Measurements from ENCODE around the gene TRAF7.

TRAF7 gene

GRCh38 chr16:2177101-2177500 is 21.5 kb downstream of the TRAF7 start:
- Histone ChIP-seq H3K27ac (replicated peaks; ENCODE audit: low read length) (no peak overlapping the region), H3K4me1 (ENCODE audit: control insufficient read depth in 2 of 2, insufficient read depth in 1 of 2, low read depth in 1 of 2, low read length in 2 of 2) (peaks cover 0 to 3% of the 10 kb centered on the region in 2 donors), H3K9me3 (replicated peaks in 1 of 2; ENCODE audit: control insufficient read depth in 2 of 2, insufficient read depth in 1 of 2, low read depth in 1 of 2, low read length in 2 of 2) (no peaks in the 10 kb centered on the region), H3K27me3 (ENCODE audit: control insufficient read depth in 3 of 3, insufficient read depth in 3 of 3, low read depth in 1 of 3, low read length in 3 of 3) (no peaks in the 10 kb centered on the region), H3K23ac (ENCODE audit: low read depth, low read length, poor library complexity) (peak overlapping the region; percentile 20), H3K4ac (ENCODE audit: low read length) (no peak overlapping the region), H2AFZ (ENCODE audit: low read length) (no peak overlapping the region), H4K8ac (ENCODE audit: low read depth, low read length) (no peak overlapping the region), H3K9ac (ENCODE audit: low read depth, low read length, poor library complexity) (no peak overlapping the region), H2BK120ac (ENCODE audit: low read depth, low read length) (no peak overlapping the region), H2BK15ac (ENCODE audit: low read length) (no peak overlapping the region), H3K36me3 (replicated peaks in 1 of 2; ENCODE audit: control insufficient read depth in 2 of 2, insufficient read depth in 2 of 2, low read length in 2 of 2) (peaks cover 25 to 61% of the 10 kb centered on the region in 2 donors), H3K4me2 (ENCODE audit: insufficient read depth, low read length, poor library complexity, severe bottlenecking) (no peak overlapping the region), H3K79me1 (ENCODE audit: low read depth, low read length) (peaks cover 2% of the 10 kb centered on the region), H4K91ac (ENCODE audit: low read depth, low read length, poor library complexity) (no peak overlapping the region), H2AK5ac (ENCODE audit: low read depth, low read length) (no peak overlapping the region), H3K18ac (ENCODE audit: low read length) (no peak overlapping the region), H2BK12ac (ENCODE audit: low read length) (no peak overlapping the region), H3K4me3 (ENCODE audit: low read length in 2 of 2) (no peak overlapping the region), H2BK5ac (ENCODE audit: low read length) (peak overlapping the region; percentile 5), H3K14ac (ENCODE audit: low read length) (peak overlapping the region; percentile 21)
- no peak for DNase-seq (ENCODE audit: low spot score)
- WGBS, 2 donors (ENCODE audit: extremely low coverage in 2 of 2, insufficient read length in 2 of 2, insufficient replicate concordance in 1 of 2): no CpG with 5 or more reads among the region's 18 CpGs

- Histone ChIP-seq H3K4me2 (ENCODE audit: insufficient read depth, low read length, poor library complexity, severe bottlenecking) (no peak overlapping the region), H3K27me3 (ENCODE audit: control insufficient read depth in 3 of 3, insufficient read depth in 3 of 3, low read depth in 1 of 3, low read length in 3 of 3) (no peaks in the 10 kb centered on the region), H3K79me1 (ENCODE audit: low read depth, low read length) (peaks cover 2% of the 10 kb centered on the region), H3K4ac (ENCODE audit: low read length) (no peak overlapping the region), H3K9ac (ENCODE audit: low read depth, low read length, poor library complexity) (no peak overlapping the region), H3K18ac (ENCODE audit: low read length) (no peak overlapping the region), H4K8ac (ENCODE audit: low read depth, low read length) (no peak overlapping the region), H3K27ac (replicated peaks; ENCODE audit: low read length) (no peak overlapping the region), H3K4me1 (ENCODE audit: control insufficient read depth in 2 of 2, insufficient read depth in 1 of 2, low read depth in 1 of 2, low read length in 2 of 2) (peaks cover 0 to 3% of the 10 kb centered on the region in 2 donors), H2BK12ac (ENCODE audit: low read length) (no peak overlapping the region), H3K4me3 (ENCODE audit: low read length in 2 of 2) (no peak overlapping the region), H2BK5ac (ENCODE audit: low read length) (peak overlapping the region; percentile 5), H3K36me3 (replicated peaks in 1 of 2; ENCODE audit: control insufficient read depth in 2 of 2, insufficient read depth in 2 of 2, low read length in 2 of 2) (peaks cover 25 to 63% of the 10 kb centered on the region in 2 donors), H3K23ac (ENCODE audit: low read depth, low read length, poor library complexity) (no peak overlapping the region), H3K9me3 (replicated peaks in 1 of 2; ENCODE audit: control insufficient read depth in 2 of 2, insufficient read depth in 1 of 2, low read depth in 1 of 2, low read length in 2 of 2) (no peaks in the 10 kb centered on the region), H2AK5ac (ENCODE audit: low read depth, low read length) (no peak overlapping the region), H3K14ac (ENCODE audit: low read length) (no peak overlapping the region), H2BK15ac (ENCODE audit: low read length) (no peak overlapping the region), H4K91ac (ENCODE audit: low read depth, low read length, poor library complexity) (no peak overlapping the region), H2BK120ac (ENCODE audit: low read depth, low read length) (no peak overlapping the region), H2AFZ (ENCODE audit: low read length) (no peak overlapping the region)
- no peak for DNase-seq (ENCODE audit: low spot score)
- WGBS, 2 donors (ENCODE audit: extremely low coverage in 2 of 2, insufficient read length in 2 of 2, insufficient replicate concordance in 1 of 2): no CpG with 5 or more reads among the region's 20 CpGs
These were observed 22.0 kb downstream of the TRAF7 start for GRCh38 chr16:2177561-2177960.

- Histone ChIP-seq H2BK15ac (ENCODE audit: low read length) (no peak overlapping the region), H3K23ac (ENCODE audit: low read depth, low read length, poor library complexity) (no peak overlapping the region), H3K27ac (replicated peaks; ENCODE audit: low read length) (no peak overlapping the region), H3K27me3 (ENCODE audit: control insufficient read depth in 3 of 3, insufficient read depth in 3 of 3, low read depth in 1 of 3, low read length in 3 of 3) (no peaks in the 10 kb centered on the region), H2AFZ (ENCODE audit: low read length) (no peak overlapping the region), H2BK120ac (ENCODE audit: low read depth, low read length) (no peak overlapping the region), H3K4me2 (ENCODE audit: insufficient read depth, low read length, poor library complexity, severe bottlenecking) (peak overlapping the region; percentile 18), H3K36me3 (replicated peaks in 1 of 2; ENCODE audit: control insufficient read depth in 2 of 2, insufficient read depth in 2 of 2, low read length in 2 of 2) (peaks cover 27 to 61% of the 10 kb centered on the region in 2 donors), H3K4me1 (ENCODE audit: control insufficient read depth in 2 of 2, insufficient read depth in 1 of 2, low read depth in 1 of 2, low read length in 2 of 2) (peaks cover 0 to 3% of the 10 kb centered on the region in 2 donors), H4K91ac (ENCODE audit: low read depth, low read length, poor library complexity) (no peak overlapping the region), H3K9ac (ENCODE audit: low read depth, low read length, poor library complexity) (no peak overlapping the region), H3K4ac (ENCODE audit: low read length) (no peak overlapping the region), H2BK5ac (ENCODE audit: low read length) (no peak overlapping the region), H3K9me3 (replicated peaks in 1 of 2; ENCODE audit: control insufficient read depth in 2 of 2, insufficient read depth in 1 of 2, low read depth in 1 of 2, low read length in 2 of 2) (no peaks in the 10 kb centered on the region), H3K79me1 (ENCODE audit: low read depth, low read length) (peaks cover 2% of the 10 kb centered on the region), H3K4me3 (ENCODE audit: low read length in 2 of 2) (no peak overlapping the region), H3K18ac (ENCODE audit: low read length) (peak overlapping the region; percentile 57), H2BK12ac (ENCODE audit: low read length) (no peak overlapping the region), H2AK5ac (ENCODE audit: low read depth, low read length) (peak overlapping the region; percentile 83), H3K14ac (ENCODE audit: low read length) (no peak overlapping the region), H4K8ac (ENCODE audit: low read depth, low read length) (no peak overlapping the region)
- DNase-seq (ENCODE audit: low spot score): no peak
- WGBS, 2 donors (ENCODE audit: extremely low coverage in 2 of 2, insufficient read length in 2 of 2, insufficient replicate concordance in 1 of 2): no CpG with 5 or more reads among the region's 106 CpGs
These were observed 22.9 kb downstream of the TRAF7 start for GRCh38 chr16:2178321-2179106.

GRCh38 chr16:2179107-2179501 is 23.5 kb downstream of the TRAF7 start:
- Histone ChIP-seq H3K4me1 (ENCODE audit: control insufficient read depth in 2 of 2, insufficient read depth in 1 of 2, low read depth in 1 of 2, low read length in 2 of 2) (peaks cover 0 to 3% of the 10 kb centered on the region in 2 donors), H3K14ac (ENCODE audit: low read length) (no peak overlapping the region), H4K91ac (ENCODE audit: low read depth, low read length, poor library complexity) (no peak overlapping the region), H3K23ac (ENCODE audit: low read depth, low read length, poor library complexity) (no peak overlapping the region), H3K27me3 (ENCODE audit: control insufficient read depth in 3 of 3, insufficient read depth in 3 of 3, low read depth in 1 of 3, low read length in 3 of 3) (no peaks in the 10 kb centered on the region), H2BK5ac (ENCODE audit: low read length) (no peak overlapping the region), H3K4ac (ENCODE audit: low read length) (peak overlapping the region; percentile 53), H3K4me2 (ENCODE audit: insufficient read depth, low read length, poor library complexity, severe bottlenecking) (peak overlapping the region; percentile 18), H3K27ac (replicated peaks; ENCODE audit: low read length) (no peak overlapping the region), H3K18ac (ENCODE audit: low read length) (peak overlapping the region; percentile 76), H2BK12ac (ENCODE audit: low read length) (no peak overlapping the region), H3K36me3 (replicated peaks in 1 of 2; ENCODE audit: control insufficient read depth in 2 of 2, insufficient read depth in 2 of 2, low read length in 2 of 2) (peaks cover 23 to 58% of the 10 kb centered on the region in 2 donors), H3K9ac (ENCODE audit: low read depth, low read length, poor library complexity) (no peak overlapping the region), H2AFZ (ENCODE audit: low read length) (no peak overlapping the region), H2BK15ac (ENCODE audit: low read length) (no peak overlapping the region), H3K4me3 (ENCODE audit: low read length in 2 of 2) (no peak overlapping the region), H3K9me3 (replicated peaks in 1 of 2; ENCODE audit: control insufficient read depth in 2 of 2, insufficient read depth in 1 of 2, low read depth in 1 of 2, low read length in 2 of 2) (no peaks in the 10 kb centered on the region), H4K8ac (ENCODE audit: low read depth, low read length) (no peak overlapping the region), H2AK5ac (ENCODE audit: low read depth, low read length) (peak overlapping the region; percentile 83), H2BK120ac (ENCODE audit: low read depth, low read length) (no peak overlapping the region), H3K79me1 (ENCODE audit: low read depth, low read length) (peaks cover 2% of the 10 kb centered on the region)
- no CpG with 5 or more reads among the region's 50 CpGs for WGBS, 2 donors (ENCODE audit: extremely low coverage in 2 of 2, insufficient read length in 2 of 2, insufficient replicate concordance in 1 of 2)
- no peak for DNase-seq (ENCODE audit: low spot score)
